GM12873 (cell line): ENCODE data around the gene KCTD1.

ENCODE experiments used
- TF ChIP-seq, protein P1 (sequence below): IDR thresholded peaks from 2 replicates; pipeline ENCODE4 v1.5.1; 2012; ENCODE audit warnings: low read depth, mild to moderate bottlenecking, moderate library complexity, low read length, control low read depth; ENCODE audit not compliant: insufficient read depth; ENCODE audit errors: missing control alignments

KCTD1 gene

DNA sequence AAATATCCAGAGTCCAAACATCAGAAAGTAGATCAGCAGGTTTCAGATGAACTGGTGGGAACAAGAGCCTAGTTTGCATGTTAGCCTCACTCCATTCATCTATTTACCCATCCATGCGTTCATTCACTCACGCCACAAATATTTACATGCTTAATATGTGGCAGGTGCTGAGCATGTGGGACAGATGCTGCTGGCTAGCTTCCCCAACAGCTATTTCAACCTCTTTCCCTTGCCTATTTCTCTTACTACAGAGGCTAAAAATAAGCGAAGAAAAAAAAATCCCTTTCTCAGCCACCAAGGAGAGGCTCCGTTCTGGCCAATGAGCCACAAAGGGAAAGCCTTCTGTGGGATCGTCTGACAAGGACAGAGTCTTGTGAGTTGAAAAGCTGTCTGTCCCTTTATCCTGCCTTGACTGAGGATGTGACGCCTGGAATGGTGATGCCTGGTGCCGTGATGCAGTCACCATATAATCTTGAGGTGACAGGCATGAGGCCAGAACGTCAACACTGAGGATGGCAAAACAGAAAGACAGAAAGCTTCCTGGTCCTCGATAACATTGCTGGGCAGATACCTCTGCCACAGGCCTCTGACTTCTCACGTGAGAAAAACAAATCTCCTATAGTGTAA lies 78.2 kb downstream of the KCTD1 start:
- TF ChIP-seq, protein P1, sequence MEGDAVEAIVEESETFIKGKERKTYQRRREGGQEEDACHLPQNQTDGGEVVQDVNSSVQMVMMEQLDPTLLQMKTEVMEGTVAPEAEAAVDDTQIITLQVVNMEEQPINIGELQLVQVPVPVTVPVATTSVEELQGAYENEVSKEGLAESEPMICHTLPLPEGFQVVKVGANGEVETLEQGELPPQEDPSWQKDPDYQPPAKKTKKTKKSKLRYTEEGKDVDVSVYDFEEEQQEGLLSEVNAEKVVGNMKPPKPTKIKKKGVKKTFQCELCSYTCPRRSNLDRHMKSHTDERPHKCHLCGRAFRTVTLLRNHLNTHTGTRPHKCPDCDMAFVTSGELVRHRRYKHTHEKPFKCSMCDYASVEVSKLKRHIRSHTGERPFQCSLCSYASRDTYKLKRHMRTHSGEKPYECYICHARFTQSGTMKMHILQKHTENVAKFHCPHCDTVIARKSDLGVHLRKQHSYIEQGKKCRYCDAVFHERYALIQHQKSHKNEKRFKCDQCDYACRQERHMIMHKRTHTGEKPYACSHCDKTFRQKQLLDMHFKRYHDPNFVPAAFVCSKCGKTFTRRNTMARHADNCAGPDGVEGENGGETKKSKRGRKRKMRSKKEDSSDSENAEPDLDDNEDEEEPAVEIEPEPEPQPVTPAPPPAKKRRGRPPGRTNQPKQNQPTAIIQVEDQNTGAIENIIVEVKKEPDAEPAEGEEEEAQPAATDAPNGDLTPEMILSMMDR = no peak

DNA sequence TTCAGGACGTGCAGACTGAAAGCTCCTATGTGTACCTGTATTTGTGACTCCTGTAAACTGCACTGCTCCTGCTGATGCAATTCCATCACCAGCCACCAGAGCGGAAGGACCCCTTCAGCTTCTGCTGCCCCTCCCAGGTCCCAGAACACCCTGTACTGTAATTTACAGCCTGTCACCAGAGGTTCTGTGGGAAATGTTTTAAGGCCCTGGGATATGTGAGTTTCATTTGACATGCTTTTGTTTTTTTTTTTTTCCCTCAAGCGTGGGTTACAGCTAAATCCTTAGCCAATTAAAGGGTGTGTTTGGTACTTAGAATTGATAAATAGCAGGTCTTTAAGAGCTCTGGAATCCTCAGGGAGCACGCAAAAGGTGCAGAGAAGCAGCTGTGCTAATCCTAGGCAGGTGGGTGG lies 79.4 kb downstream of the KCTD1 start:
- TF ChIP-seq, protein P1 = peak; percentile 84

DNA sequence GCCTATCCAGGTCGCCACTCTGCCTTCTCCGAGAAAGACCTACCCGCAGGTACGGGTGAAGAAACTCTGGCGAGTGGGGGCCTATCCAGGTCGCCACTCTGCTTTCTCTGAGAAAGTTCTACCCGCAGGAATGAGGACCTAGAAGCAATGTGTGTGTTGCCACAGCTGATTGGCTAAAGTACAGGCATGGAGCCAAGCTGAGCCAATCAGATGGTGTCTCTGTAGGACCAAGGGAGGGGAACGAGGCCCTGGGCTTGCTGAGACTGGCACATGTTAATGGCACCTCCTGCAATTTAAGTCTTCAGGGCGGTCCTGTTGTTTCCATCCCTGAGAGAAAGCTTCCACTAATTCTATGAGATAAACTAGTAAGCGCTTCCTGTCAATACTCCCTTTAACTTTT lies 82.3 kb downstream of the KCTD1 start:
- TF ChIP-seq, protein P1 = no peak

DNA sequence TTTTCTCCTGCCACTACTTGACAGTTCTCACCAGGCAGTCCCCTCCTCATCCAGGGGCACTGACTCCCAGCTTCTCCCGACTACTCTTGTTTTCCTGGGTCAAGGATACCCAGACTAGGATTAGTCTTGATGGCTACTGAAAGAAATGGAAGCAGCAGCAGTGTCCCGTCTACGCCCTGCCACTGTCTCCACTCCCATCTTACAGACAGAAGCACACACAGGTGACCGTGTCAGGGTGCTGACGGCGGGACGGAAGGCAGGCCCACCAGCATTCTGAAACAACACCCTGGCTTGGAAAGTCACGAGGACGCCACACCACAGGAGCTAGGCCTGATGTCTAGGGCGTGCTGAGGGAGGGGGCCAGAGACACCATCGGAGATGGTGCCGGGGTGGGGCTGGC lies 82.9 kb downstream of the KCTD1 start:
- TF ChIP-seq, protein P1 = no peak

DNA sequence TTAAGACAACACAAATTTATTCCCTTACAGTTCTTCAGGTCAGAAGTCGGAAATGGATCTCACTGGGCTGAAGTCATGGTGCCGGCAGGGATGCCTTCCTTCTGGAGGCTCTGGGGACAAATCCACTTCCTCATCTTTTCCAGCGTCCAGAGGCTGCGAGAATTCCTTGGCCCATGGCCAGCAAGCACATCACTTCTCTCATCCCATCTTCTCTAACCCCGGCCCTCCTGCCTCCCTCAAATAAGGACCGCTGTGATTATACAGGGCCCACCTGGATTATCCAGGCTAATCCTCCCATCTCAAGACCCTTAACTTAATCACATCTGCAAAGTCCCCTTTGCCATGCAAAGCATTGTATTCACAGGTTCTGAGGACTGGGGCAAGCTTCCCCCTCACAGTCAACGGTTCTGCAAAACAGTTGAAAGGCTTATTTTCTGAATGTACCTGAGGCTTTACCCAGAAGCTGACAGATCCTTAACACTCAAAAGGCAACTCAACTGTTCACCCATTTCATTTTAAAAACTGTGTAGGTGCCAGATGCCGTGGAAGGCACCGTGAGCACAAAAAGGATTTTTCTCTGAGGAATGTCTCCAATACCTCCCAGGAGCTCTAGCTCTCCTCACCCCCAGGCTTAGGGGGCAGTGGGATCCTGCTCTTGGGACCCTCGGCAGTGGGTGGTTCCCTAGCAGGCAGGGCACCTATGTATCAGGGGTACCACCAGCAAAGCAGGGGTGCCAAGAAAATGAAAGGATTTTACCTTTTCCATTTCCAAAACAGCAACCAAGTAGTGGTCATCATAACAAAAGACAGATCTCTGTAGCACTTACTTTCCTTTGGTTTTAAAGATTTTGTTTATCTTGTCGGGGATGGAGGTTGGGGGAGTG lies 84.0 kb downstream of the KCTD1 start:
- TF ChIP-seq, protein P1 = no peak

DNA sequence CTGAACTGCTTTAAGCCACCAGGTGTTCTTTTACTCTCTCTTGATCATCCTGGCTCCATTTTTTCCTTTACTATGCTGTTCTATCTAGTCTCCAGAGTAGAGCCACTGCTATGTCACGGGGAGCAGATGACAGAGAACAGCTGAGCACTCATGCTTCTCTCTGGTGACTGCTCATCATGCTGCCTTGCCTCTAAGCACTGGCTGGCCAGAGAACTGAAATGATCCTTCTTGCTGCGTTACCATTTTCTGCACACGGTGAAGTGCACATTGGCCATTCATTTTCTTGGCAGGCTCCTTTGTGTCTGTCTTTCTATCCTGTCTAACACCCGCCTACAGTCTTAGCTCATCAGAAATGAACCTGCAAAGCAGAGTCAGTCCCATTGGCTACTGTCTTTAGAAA lies 86.0 kb downstream of the KCTD1 start:
- TF ChIP-seq, protein P1 = no peak

DNA sequence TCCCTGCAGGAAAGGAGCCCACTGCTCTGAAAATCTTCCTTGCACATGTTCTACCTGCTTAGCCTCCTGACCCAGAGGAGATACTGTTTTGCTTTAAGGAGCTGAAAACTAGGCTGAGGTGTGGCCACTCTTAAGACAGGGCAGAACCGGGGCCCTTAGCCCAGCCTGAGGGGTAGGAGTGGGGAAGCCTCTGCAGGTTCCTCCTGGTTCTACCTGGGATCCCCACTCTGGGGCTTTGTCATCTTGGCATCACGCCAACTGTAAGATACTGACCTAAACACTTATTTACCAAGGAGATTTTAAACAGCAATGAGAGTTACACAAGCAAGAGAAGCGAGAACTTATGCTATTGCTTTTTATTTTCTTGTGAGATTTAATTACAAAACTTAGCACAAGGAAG lies 86.9 kb downstream of the KCTD1 start:
- TF ChIP-seq, protein P1 = no peak
